ENCODE data around the gene ARHGEF10L.

Gene ARHGEF10L

GRCh38 chr1:17639703-17640340 is 100.3 kb downstream of the ARHGEF10L start:
- no peak for DNase-seq

DNA sequence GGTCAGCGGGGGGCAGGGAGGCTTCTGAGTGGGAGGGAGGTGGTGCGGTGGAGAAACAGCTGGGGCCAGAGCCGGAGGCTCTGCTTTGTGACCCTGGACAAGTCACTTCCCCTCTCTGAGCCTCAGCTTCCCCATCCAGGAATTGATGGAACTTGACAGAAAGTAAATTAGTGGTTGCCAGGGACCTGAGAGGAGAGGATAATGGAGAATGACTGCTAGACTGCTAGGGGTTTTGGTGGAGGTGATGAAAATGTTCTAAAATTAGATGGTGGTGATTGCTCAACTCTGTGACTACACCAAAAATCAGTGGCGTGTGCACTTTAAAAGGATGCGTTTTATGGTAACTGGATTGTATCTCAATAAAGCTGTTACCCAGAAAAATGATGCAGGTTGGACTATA is 100.9 kb downstream of the ARHGEF10L start:
- DNase-seq: no peak

GRCh38 chr1:17640975-17641374 is 101.5 kb downstream of the ARHGEF10L start:
- no peak for DNase-seq

GRCh38 chr1:17642169-17642568 is 102.7 kb downstream of the ARHGEF10L start:
- DNase-seq: no peak

DNA sequence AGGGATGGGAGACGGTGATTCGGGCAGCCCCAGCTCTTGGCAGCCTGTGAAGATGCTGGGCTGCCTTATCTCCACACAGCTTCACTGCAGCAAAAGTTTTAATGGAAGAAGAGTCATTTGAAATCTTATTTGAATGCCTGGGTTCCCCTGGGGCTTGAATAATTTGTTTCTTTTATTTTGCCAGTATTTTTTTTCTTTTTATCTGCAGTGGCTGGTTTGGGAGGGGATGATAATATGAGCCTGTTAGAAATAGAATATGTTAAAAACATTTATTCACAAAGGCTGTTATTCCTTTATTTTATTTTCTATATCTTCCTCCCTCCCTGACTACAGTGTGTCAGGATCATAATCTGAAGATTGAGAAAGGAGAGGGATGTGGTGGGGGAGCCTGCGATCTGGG is 103.4 kb downstream of the ARHGEF10L start:
- no peak for DNase-seq

DNA sequence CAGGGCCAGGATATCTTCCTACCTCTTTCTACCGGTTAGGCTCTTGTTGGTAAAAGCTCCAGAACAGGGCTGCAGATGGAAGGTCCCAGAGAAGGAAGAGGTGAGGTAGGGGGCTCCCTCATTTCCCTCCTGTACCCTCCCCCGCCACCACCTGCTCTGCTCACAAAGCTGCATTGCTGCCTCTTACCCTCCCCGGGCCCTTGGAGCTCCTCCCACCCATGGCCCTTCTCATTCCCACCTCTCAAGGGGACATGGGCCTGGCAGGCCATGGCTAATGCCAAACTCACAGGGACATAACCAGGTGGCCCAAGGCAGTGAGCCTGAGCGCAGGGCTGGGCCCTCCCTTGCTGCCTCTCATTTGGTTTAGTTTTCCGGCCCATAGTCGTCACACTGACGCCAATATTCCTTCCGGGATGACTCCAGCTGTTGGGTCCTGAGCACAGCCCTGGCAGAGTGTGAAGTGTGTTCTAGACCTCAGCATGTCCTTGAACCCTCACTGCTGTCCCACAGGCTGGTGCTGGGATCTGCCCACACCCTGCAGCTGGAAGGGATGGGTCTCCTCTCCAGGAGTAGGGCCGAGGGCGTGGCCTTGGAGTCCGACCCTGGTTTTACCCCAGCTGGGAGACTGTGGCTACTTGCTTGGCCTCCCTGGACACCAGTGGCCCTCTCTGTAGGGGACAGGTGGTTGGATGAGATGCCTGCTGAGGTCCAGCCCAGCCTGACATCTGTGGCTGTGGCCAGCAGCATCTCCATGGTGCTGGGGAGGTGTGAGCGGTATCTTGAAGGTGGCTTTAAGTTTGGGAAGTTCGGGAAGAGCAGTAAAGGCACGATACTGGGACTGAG is 104.6 kb downstream of the ARHGEF10L start:
- no peak for DNase-seq

GRCh38 chr1:17645068-17645911 is 105.8 kb downstream of the ARHGEF10L start:
- no peak for DNase-seq

DNA sequence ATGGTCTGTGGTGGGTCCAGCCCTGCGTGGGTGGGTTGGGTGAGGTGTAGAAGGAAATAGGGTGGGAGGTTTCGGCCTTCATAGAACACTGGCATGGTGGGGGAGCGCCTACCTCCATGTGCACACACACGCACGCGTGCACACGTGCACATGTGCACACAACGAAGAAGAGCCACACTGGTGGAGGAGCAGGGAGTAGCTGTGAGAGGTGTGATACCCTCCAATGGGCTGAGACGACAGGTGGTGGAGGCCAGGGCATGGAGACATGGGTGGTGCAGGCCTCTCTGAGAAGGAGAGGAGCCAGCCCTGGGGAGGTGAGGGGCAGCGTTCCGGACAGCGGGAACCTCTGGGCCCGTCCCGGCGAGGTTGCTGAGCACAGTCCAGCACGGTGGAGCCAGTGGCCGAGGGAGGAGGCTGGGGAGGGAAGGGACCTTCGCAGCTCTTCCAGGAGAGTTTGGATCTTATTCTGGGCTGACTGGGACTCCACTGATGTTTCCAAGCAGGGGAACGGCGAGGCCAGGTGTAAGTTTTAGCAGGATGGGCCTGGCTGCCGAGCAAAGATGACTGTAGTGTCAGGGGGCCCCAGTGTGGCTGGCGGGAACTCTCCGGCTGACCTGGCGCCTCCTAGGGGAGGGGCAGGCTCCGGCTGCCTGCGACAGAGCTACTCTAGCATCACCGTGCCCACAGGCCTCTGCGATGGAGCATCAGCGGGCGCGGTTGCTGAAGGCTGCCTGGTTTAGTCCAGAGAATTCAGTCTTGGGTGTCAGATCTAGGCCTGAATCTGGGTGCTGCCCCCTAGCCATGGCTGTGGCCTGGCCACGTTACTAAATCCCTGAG is 107.2 kb downstream of the ARHGEF10L start:
- no peak for DNase-seq

DNA sequence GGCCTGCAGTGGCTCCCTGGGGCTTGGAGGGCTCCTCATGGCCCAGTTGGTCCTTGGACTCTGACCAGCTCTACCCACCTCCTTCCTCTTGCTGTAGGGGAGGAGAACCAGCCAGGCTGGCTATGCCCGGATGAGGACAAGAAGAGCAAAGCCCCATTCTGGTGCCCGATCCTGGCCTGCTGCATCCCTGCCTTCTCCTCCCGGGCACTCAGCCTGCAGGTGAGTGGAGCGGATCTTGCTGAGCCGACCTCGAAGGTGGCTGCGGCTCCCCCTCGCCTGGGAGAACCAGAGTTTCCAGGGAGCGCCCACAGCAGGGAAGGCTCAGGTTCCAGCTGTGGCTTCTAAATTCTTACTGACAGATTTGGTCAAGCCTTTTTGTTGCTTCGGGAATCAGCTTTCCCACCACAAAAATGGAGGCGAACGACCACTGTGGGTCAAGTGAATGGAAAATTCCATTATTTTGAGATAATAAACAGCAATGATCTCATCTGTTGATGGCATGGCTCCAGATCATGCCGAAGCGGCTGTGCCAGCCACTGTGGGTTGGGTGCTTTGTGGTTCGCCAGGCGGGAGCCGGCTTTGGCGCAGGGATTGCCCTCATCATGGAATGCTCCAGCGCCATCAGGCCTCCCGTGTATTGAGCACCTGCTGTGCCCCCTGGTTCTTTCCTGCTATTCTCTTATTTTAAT is 109.1 kb downstream of the ARHGEF10L start:
- DNase-seq: no peak

- no peak for DNase-seq
Observed at GRCh38 chr1:17649371-17650106, 110.0 kb downstream of the ARHGEF10L start.

DNA sequence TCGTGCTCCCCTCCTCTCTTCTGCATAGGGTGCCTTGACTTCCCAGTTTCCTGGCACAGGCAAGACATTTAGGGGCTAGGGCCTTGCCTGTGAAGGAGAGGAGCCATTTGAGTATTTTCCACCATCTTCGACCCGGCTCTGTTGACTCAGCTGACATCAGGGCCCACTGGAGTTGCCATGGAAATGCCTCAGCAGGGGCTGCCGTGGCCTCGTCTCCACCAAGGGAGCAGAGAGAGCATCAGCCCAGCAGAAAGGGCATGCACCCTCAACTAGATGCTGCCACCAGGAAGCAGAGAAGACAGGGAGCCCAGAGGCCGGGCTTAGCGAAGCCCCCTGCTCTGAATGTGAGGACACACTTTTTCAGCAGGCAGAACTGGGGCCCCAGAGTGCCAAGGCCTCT is 113.8 kb downstream of the ARHGEF10L start:
- no peak for DNase-seq

DNA sequence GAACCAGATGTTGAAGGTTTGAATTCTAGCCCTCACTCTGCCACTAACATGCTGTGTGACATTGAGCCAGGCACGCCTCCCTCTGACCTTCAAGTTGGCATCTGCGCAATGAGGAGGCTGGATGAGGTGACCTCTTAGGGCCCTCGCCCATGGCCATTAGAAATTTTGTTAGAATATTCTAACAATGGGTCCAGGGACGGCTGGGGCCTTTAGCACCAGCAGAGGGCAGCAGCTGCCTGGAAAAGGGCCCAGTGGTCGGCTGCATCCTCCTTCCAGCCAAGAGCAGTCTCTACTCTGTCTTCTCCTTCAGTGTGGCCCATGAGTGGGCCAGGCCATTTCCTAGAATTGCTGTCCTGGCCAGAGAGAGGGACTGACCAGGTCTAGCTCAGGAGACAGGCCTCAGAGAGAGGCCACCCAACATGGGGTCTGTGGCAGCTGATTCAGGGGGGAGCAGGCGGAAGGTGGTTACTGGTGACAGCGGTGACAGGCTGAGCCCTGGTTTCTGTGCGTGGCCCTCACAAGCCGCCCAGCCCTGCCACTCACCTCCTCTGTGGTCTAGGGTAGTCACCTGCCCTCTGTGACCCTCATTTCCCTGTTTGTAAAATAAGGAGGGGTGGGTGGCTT is 114.3 kb downstream of the ARHGEF10L start:
- DNase-seq: peak; percentile 61

GRCh38 chr1:17654519-17654918 is 115.0 kb downstream of the ARHGEF10L start:
- no peak for DNase-seq

GRCh38 chr1:17655169-17655568 is 115.7 kb downstream of the ARHGEF10L start:
- no peak for DNase-seq

DNA sequence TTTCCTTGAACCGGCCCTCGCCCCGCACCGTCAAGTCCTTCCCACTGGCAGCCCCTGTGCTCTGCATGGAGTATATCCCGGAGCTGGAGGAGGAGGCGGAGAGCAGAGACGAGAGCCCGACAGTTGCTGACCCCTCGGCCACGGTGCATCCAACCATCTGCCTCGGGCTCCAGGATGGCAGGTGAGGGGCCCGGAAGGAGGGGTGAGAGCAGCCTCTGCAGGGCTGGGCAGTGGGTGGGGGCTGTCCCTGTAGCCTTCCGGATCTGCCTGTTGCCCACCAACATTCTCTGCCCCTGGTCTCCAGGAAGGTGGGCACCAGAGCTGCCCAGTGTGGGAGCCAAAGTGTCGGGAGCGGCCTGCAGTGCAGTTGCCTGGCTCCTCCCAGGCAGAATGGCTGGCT is 116.4 kb downstream of the ARHGEF10L start:
- no peak for DNase-seq

DNA sequence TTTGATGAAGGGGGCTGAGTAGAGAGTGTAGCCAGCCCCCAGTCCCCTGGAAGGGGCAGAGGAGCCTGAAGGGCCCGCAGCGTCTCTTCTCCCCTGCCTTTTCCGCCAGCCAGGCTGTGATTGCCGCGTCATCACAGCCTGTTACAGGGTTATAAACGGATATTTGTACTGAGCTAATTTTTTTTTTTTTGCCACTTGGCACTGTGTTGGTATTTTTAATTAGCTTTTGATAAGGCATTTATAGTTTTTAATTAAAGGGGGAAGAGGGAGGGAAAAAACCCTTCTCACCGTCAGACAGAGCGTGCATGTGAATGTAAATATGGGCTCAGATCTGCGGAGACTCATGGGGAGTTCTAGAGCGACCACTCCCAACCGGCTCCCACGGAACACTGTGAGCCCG is 117.9 kb downstream of the ARHGEF10L start:
- no peak for DNase-seq

GRCh38 chr1:17658837-17659236 is 119.3 kb downstream of the ARHGEF10L start:
- no peak for DNase-seq

GRCh38 chr1:17661546-17662157 is 122.2 kb downstream of the ARHGEF10L start:
- DNase-seq: peak; percentile 83

DNA sequence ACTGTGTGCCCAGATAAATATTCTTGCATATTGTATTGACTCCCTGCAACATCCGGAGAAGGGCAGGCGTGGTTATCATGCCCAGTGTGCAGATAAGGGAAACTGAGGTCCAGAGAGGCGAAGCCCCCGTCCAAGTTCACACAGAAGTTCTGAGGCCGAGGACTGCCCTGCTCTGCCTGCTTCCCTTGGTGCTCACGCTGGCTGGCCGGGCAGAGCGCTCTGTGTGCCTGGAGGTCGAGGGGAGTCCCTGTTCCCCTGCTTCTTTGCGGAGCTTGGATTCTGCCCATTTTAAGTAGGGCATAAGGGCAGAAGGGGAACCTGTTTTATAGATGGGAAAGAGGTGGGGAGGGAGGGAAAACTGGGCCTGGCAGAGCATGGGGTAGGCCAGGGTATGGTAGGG is 122.8 kb downstream of the ARHGEF10L start:
- DNase-seq: no peak

GRCh38 chr1:17662786-17663185 is 123.3 kb downstream of the ARHGEF10L start:
- DNase-seq: no peak
